Measurements from ENCODE around the gene ABCC4. TPM values are rescaled to one million over a fixed set of nuclear protein-coding genes. Genes with fewer than 3 reads are reported as not detected.

Gene ABCC4
- total and polyA plus RNA-seq, 2 experiments from 2014 or later, result 9.8 to 23.3 TPM

- H3K36me3 ChIP-seq (replicated peaks; ENCODE audit: insufficient read depth, low read depth), result no peaks in the 10 kb centered on the region
- no peak for TF ChIP-seq CTCF (IDR thresholded peaks at IDR 0.05; ENCODE audit: poor library complexity)
- TF ChIP-seq EZH2 (IDR thresholded peaks at IDR 0.05; ENCODE audit: borderline replicate concordance), result no peak
- no peak for TF ChIP-seq EZH2phosphoT487 (IDR thresholded peaks at IDR 0.05; ENCODE audit: low read depth, severe bottlenecking, unreplicated experiment)
- no peaks in the 10 kb centered on the region for H3K27me3 ChIP-seq
- H3K4me1 ChIP-seq (ENCODE audit: insufficient read depth), result no peaks in the 10 kb centered on the region
- H3K4me3 ChIP-seq, result no peak overlapping the region
- DNase-seq (ENCODE audit: low spot score), result peak; percentile 8
- H3K9me3 ChIP-seq (ENCODE audit: low read depth), result no peaks in the 10 kb centered on the region
- 57% methylated on average over 3 of the region's 3 CpGs for WGBS (ENCODE audit: low lambda C conversion rate, missing lambda C conversion rate)
- H3K27ac ChIP-seq, result no peak overlapping the region
- H3K9me2 ChIP-seq (replicated peaks; ENCODE audit: insufficient read depth), result no peaks in the 10 kb centered on the region
- H4K20me1 ChIP-seq (ENCODE audit: insufficient read depth, poor library complexity, severe bottlenecking), result no peaks in the 10 kb centered on the region
- no peaks in the 10 kb centered on the region for H3K79me2 ChIP-seq
- no peak overlapping the region for H3K4me2 ChIP-seq
- H2AFZ ChIP-seq, result no peak overlapping the region
These were observed 213.4 kb downstream of the ABCC4 start for GRCh38 chr13:95087746-95088305.

DNA sequence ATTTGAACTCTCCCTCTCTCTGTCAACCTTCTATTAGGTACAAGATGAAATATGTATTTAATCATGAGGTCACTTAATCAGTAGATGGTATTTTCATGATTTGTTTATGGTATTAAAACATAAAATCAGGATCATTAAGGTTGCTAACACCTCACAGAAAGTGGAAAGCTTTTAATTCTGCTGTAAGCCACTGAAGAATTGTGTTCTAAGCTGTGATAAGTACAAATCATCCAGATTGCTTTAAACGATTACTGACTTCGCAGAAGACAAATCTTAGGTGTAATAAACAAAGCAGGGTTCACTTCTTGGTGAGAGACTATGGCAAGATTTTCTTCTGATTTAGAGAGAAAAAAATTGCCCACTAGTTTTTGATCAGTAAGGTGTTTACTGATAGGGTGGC is 214.5 kb downstream of the ABCC4 start:
- TF ChIP-seq EZH2 (IDR thresholded peaks at IDR 0.05; ENCODE audit: borderline replicate concordance) (no peak), CTCF (IDR thresholded peaks at IDR 0.05; ENCODE audit: poor library complexity) (no peak), EZH2phosphoT487 (IDR thresholded peaks at IDR 0.05; ENCODE audit: low read depth, severe bottlenecking, unreplicated experiment) (no peak)
- WGBS (ENCODE audit: low lambda C conversion rate, missing lambda C conversion rate), result 68% methylated on average over 2 of the region's 2 CpGs
- Histone ChIP-seq H3K27ac (no peak overlapping the region), H3K27me3 (no peaks in the 10 kb centered on the region), H4K20me1 (ENCODE audit: insufficient read depth, poor library complexity, severe bottlenecking) (no peaks in the 10 kb centered on the region), H3K4me2 (no peak overlapping the region), H3K36me3 (replicated peaks; ENCODE audit: insufficient read depth, low read depth) (no peaks in the 10 kb centered on the region), H3K4me3 (no peak overlapping the region), H3K79me2 (no peaks in the 10 kb centered on the region), H3K4me1 (ENCODE audit: insufficient read depth) (no peaks in the 10 kb centered on the region), H3K9me2 (replicated peaks; ENCODE audit: insufficient read depth) (no peaks in the 10 kb centered on the region), H3K9me3 (ENCODE audit: low read depth) (no peaks in the 10 kb centered on the region), H2AFZ (no peak overlapping the region)
- DNase-seq (ENCODE audit: low spot score), result no peak

DNA sequence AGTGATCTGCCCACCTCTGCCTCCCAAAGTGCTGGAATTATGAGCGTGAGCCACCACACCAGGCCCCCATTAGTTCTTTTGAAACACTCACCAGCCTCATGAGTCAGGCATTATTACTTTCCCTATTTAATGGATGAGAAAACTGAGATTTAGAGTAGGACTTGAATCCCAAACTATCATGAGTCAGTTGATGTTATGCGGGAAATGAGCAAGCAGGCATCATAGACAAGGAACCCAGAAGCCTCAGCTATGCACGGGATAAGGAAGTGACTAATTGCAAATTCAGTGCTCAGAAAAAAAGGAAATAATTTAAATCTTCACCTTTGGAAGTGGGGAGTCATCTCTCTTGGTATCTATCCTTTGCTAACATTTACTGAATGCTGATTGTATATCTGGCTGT is 217.5 kb downstream of the ABCC4 start:
- H3K9me2 ChIP-seq (replicated peaks; ENCODE audit: insufficient read depth), result no peaks in the 10 kb centered on the region
- no peaks in the 10 kb centered on the region for H3K27me3 ChIP-seq
- TF ChIP-seq EZH2 (IDR thresholded peaks at IDR 0.05; ENCODE audit: borderline replicate concordance) (no peak), EZH2phosphoT487 (IDR thresholded peaks at IDR 0.05; ENCODE audit: low read depth, severe bottlenecking, unreplicated experiment) (no peak), CTCF (IDR thresholded peaks at IDR 0.05; ENCODE audit: poor library complexity) (no peak)
- no peaks in the 10 kb centered on the region for H3K4me1 ChIP-seq (ENCODE audit: insufficient read depth)
- WGBS (ENCODE audit: low lambda C conversion rate, missing lambda C conversion rate), result 93% methylated on average over 3 of the region's 3 CpGs
- no peaks in the 10 kb centered on the region for H3K36me3 ChIP-seq (replicated peaks; ENCODE audit: insufficient read depth, low read depth)
- no peak overlapping the region for H3K4me3 ChIP-seq
- H3K9me3 ChIP-seq (ENCODE audit: low read depth), result no peaks in the 10 kb centered on the region
- no peak overlapping the region for H2AFZ ChIP-seq
- no peak for DNase-seq (ENCODE audit: low spot score)
- no peak overlapping the region for H3K4me2 ChIP-seq
- no peak overlapping the region for H3K27ac ChIP-seq
- H4K20me1 ChIP-seq (ENCODE audit: insufficient read depth, poor library complexity, severe bottlenecking), result no peaks in the 10 kb centered on the region
- H3K79me2 ChIP-seq, result no peaks in the 10 kb centered on the region

Measured in hepatocyte (in vitro differentiated cells).